ENCODE results near the gene RASAL2.
"Not testable (repeated sequence)": the region's sequence is repeated elsewhere in the genome, so short reads cannot be mapped to it uniquely, and the experiment has no call there.

The RASAL2 gene

DNA sequence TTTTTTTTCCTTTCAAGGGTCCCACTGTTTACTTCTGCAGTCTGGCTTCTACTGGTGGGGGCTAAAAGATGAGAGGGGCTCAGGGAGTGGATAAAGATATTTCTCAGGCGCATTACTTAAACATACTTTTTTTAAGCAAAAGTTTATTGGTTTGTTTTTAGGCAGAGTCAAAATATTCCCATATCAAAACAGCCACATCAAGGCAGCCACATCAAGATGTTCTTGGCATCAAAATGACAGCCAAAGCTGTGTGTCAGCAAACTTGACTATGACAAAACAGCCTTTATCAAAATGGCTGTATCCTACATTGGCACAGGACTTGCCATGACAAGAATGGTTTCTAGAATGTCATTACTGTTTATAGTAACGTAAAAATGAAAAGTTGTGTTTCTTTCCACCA lies 22.1 kb upstream of the RASAL2 start:
- DNase-seq (ENCODE audit: low spot score): no peak
- no peak for FAIRE-seq

DNA sequence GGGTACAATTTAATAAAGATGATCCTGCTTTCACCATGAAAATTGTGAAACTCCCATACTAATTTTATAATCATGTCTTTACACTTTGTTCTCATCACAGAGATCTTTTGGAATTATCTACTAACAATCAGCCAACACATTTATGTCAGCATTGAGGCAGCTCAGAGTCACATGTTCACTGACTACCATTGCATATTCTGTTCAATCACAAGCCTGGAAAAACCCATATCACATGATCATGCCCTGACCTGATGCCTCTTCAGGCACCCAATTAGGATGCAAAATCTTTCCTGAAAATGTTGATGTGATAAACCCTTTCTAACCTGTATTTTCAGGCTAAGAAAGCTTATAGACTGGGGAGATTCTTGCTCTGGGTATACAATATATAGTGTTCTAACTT lies 21.6 kb upstream of the RASAL2 start:
- FAIRE-seq: no peak
- no peak for DNase-seq (ENCODE audit: low spot score)

DNA sequence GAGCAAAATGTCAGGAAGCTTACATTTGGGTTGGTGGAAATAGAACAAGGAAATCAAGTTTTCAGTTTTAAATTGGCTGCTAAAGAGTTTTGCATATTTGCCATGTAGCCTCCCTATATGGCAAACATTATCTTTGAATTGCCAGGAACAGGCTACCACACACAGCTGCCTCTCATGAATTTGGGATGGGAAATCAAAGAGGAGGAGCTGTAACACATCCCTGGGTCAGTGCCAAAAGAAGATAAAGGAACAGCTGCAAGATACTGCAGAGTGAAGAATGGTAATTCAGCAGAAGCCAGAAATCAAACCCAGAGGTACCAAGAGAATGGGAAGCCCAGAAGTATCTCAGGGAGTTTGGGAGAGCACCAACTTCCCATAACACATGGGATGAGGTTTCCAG lies 18.6 kb upstream of the RASAL2 start:
- FAIRE-seq: no peak
- no peak for DNase-seq (ENCODE audit: low spot score)

DNA sequence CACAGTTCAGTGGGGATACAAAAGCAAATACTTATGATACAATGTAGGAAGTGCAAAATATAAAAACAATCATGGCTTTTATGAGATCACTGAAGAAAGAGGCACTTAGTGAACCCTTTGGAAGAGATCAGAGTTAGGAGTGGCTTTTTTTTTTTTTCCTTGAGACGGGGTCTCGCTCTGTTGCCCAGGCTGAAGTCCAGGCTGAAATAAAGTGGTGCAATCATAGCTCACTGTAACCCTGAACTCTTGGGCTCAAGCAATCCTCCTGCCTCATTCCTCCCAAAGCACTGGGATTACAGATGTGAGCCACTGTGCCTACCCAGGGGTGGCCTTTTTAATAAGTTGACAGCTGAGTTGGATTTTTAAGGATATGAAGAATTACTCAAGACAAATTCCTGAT lies 17.3 kb upstream of the RASAL2 start:
- FAIRE-seq: no peak
- no peak for DNase-seq (ENCODE audit: low spot score)

DNA sequence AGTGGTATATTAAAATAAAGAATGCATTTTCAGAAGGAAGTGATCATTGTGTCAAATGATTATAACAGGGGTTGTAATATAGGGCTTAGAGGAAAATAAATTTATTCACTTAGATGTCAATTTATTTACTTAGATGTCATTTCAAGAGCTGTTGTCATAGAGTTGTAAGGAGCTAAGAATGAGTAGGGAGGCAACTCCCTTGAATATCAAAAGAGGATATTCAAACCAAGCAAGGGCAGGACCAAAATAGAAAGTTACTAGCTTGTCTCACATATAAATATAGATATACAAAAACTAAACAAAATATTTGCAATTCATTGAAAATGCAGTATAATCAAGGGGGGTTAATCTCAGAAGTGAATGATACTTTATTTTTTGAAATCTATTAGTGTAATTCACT lies 16.0 kb upstream of the RASAL2 start:
- no peak for FAIRE-seq
- DNase-seq (ENCODE audit: low spot score): no peak

DNA sequence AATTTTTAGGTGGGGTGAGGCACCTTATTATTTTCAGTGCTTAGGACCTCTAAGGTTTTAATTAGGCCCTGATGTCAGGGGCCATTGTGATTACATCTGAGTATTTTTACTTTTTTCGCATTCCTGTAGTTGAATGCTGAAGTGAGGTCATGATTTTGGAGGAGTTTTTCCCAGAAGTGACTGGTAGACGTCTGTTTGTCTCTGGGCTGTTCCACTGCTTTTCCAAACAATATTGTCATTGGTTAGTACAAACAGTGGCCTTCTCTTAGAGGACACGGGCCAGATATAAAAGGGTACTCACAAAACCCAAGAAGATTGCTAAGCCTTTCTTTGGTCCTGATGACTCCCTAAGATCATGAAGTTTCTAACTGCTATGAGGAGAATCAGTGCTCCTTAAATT lies 7.6 kb upstream of the RASAL2 start:
- FAIRE-seq (no peak), DNase-seq (ENCODE audit: low spot score) (no peak)

DNA sequence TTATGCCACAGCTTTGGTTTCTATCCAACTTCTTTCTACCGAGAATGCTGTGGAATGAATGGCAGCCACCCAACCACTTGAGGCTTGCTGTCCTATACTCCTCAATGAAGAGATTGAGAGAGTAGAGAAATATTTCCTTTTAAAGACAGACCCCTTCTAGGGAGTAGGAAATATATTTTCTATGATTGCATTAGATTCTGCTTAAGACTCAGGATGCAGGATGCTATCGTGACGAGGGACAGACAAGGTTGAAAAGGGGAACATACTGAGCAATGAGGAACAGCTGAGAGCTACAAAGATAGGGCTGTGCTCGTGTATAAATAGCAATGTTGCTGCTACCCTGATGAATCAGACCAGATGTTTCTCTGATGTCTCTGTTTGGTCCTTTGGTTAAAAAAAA lies 7.1 kb upstream of the RASAL2 start:
- DNase-seq (ENCODE audit: low spot score): no peak
- FAIRE-seq: no peak

DNA sequence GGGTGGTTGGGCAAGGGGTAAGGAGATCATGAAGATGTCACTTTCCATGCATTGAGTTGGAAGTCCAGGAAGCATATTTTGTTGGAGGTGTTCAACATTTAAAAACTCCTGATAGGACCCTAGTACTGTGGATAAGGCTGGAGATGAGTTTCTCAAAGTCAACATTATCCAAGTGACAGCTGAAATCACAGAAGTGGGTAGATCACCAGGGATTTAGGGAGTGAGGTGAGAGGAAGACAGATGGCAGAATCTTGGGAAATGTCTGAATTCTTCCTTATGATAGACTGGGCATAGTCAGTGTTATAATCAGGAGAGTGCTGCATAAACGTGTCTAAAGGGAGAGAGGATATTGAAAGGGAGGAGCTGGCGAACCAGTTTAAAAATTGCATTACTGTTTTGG lies 5.3 kb upstream of the RASAL2 start:
- no peak for FAIRE-seq
- no peak for DNase-seq (ENCODE audit: low spot score)

GRCh38 chr1:178091454-178091853 lies 2.5 kb upstream of the RASAL2 start:
- not testable (repeated sequence) for DNase-seq (ENCODE audit: low spot score); FAIRE-seq

DNA sequence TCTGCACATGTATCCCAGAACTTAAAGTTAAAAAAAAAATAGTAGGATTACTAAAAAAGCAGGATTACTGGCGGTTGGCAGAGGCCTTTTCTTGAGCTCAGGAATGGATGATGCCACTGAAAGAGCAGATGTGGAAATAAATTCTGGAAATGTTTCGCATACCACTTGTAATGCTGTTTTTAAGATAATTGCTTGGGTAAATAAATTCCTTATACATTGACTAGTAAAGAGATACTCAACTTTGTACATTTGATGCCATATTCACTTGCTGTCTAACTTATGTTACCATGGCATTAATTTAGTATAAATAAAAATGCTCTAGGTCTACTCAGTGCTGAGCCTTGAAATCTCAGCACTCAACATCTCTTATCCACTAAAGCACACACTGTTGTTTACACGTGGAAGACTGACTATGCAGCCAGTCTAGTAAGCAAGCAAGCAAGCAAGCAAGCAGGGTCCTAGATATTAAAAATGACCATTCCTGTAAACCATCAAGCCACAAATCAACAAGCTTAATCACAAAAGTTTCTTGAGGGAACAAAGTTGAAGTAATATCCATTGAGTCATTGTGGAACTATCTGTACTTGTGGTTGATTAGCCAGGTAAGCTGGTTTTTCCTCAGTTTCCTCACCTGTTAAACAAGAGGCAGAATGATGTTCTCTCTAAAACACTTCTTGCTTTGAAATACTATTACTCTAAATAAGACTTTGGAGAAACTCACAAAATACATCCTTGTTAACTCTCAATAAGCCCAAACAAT lies 1.7 kb upstream of the RASAL2 start:
- FAIRE-seq (no peak), DNase-seq (ENCODE audit: low spot score) (no peak)

DNA sequence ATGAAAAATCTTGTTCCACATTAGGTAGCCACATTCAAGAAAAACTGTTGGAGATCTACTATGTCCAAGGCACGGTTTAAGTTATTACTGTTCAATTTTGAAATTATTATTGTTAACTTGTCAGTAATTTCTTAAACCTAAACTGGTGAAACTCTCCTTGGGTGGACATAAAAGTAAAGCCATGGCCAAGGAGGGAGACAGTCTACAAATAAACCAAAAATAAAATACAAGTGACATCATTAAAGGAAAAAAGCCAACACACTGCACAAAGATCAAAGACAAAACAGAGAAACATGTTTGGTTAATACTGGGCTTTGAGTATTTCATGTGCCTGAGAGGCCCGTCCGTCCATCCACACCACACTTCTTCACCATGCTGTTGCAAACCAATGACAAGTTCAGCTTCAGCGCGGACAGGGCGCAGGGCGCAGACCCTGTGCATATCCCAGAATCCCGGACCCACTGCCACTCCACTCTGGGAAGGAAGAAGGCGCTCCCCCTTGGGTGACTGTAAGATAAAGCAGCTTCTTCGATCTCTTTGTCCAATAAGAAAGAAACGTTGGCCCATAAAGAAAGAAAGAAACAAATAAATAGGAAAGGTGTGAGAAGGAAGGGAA lies 918 bp upstream of the RASAL2 start:
- FAIRE-seq: no peak
- DNase-seq (ENCODE audit: low spot score): peak; percentile 58

GRCh38 chr1:178093494-178093950 lies 382 bp upstream of the RASAL2 start:
- FAIRE-seq (no peak), DNase-seq (ENCODE audit: low spot score) (peak; percentile 97)

GRCh38 chr1:178094739-178095645 lies 1.1 kb downstream of the RASAL2 start:
- FAIRE-seq (no peak), DNase-seq (ENCODE audit: low spot score) (no peak)

DNA sequence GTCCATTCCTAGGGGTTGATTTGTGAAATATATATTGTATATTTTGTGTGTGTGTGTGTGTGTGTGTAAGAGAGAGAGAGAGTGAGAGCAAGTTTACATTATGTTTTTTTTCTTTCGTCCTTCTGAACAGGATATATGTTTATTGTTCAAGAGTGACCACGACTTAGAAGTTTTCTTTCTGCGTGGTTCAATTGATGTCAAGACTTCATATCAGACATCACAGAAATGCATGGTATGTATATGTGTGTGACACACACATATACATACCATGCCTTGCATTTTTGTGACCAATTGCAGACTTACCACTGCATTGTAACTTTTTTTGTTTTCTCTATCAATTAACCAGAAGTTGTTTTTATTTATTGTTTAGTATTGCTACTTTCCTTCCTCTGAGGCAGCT lies 2.5 kb downstream of the RASAL2 start:
- no peak for DNase-seq (ENCODE audit: low spot score)
- FAIRE-seq: no peak

- DNase-seq (ENCODE audit: low spot score) (no peak), FAIRE-seq (no peak)
Measured at GRCh38 chr1:178098262-178098661, 4.4 kb downstream of the RASAL2 start.

DNA sequence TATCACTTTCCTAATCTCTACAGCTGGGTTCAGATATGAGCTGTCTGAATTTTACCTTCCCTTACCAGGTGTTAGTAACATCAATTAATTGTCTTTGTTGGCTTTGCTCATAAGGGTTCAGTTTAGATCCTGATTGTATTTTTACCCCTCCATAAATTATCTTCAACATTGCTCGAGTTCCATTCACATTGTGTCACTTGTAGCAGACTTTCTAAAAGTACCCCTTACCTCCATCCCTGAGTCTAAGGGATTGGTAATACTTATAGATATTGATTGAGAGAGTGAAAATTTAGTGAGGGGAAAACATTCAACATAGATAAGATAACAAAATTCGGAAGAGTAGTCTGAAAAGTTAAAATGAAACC lies 7.3 kb downstream of the RASAL2 start:
- FAIRE-seq (no peak), DNase-seq (ENCODE audit: low spot score) (no peak)

GRCh38 chr1:178101654-178102053 lies 7.8 kb downstream of the RASAL2 start:
- no peak for DNase-seq (ENCODE audit: low spot score)
- FAIRE-seq: no peak

GRCh38 chr1:178102218-178102617 lies 8.3 kb downstream of the RASAL2 start:
- FAIRE-seq: no peak
- DNase-seq (ENCODE audit: low spot score): no peak

DNA sequence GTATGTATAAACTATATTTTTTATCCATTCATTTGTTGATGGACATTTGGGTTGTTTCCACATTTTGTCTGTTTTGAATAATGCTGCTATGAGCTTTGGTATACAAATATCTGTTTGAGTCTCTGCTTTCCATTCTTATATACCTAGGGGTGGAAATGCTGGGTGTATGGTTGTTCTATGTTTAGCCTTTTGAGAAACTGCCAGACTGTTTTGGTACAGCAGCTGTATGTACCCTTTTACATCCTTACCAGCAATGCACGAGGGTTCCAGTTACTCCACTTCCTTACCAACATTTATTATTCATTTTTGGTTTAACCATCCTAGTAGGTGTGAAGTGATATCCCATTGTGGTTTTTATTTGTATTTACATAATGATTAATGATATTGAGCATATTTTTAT lies 13.9 kb downstream of the RASAL2 start:
- no peak for FAIRE-seq
- no peak for DNase-seq (ENCODE audit: low spot score)

DNA sequence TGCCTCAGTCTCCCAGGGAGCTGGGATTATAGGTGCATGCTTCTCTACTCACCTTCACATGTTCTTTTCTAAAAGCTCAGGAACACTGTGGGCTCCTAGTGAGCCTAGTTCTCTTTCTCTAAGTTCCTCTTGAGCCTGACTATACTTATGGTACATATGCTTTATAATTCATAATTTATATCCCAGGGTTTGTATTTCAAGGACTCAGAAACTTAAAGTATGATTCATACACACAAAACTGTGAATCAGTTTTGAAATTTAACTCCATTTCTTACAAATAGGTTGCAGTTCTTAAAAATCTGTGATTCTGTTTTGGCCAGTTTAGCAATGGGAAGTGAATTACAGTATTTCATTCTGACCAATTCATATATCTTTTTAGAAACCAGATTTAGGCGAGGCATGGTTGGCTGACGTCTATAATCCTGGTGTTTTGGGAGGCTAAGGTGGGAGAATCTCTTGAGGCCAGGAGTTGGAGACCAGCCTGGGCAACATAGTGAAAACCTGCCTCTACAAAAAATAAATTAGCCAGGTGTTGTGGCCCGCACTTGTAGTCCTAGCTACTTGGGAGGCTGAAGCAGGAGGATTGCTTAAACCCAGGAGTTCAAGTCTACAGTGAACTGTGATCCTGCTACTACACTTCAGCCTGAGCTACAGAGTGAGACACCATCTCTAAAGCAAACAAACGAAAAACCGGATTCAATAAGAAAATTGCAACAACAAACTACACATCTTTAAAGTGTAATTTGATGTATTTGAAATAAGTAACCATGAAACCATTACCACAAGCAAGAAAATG lies 15.6 kb downstream of the RASAL2 start:
- DNase-seq (ENCODE audit: low spot score) (no peak), FAIRE-seq (no peak)

GRCh38 chr1:178115260-178115659 lies 21.4 kb downstream of the RASAL2 start:
- DNase-seq (ENCODE audit: low spot score) (no peak), FAIRE-seq (no peak)

Data from urothelium cell line (cell line).